Neural crest cell (in vitro differentiated cells): ENCODE results near the gene CDKAL1. TPM values are rescaled to one million over a fixed set of nuclear protein-coding genes. Genes with fewer than 3 reads are reported as not detected.

ENCODE experiments used
- DNase-seq: peaks from one replicate; pipeline ENCODE4 v3.0.0; 2021; ENCODE audit warnings: low read depth, mixed read lengths, low spot score
- H3K27ac Mint-ChIP-seq: one replicate; pipeline ENCODE4 v1.8.0; 2021; ENCODE audit warnings: mild to moderate bottlenecking, mixed read lengths; ENCODE audit not compliant: unreplicated experiment
- H3K27me3 Mint-ChIP-seq: 2 replicates; pipeline ENCODE4 v1.8.0; 2021; ENCODE audit warnings: low read depth, mild to moderate bottlenecking, mixed read lengths
- H3K36me3 Mint-ChIP-seq: 2 replicates; pipeline ENCODE4 v1.8.0; 2021; ENCODE audit warnings: low read depth, mild to moderate bottlenecking, mixed read lengths
- H3K4me1 Mint-ChIP-seq: 2 replicates; pipeline ENCODE4 v1.8.0; 2021; ENCODE audit warnings: mixed read lengths
- H3K4me3 Mint-ChIP-seq: one replicate; pipeline ENCODE4 v1.8.0; 2021; ENCODE audit warnings: mild to moderate bottlenecking, mixed read lengths
- H3K9me3 Mint-ChIP-seq: 2 replicates; pipeline ENCODE4 v1.8.0; 2021; ENCODE audit warnings: mixed read lengths
- CTCF ChIP-seq: fragments of 200-600 bp; sonication (generic); conservative IDR thresholded peaks from 2 replicates; pipeline ENCODE4 v1.5.0; 2021; ENCODE audit warnings: antibody characterized with exemption, mild to moderate bottlenecking
- total RNA-seq: library from RNA; stranded (reverse); gene quantifications from 2 replicates; pipeline ENCODE4 v1.2.1, GENCODE V29; 2021

CDKAL1 gene
- total RNA-seq, 1 donor from 2014 or later: 25.4 TPM

DNA sequence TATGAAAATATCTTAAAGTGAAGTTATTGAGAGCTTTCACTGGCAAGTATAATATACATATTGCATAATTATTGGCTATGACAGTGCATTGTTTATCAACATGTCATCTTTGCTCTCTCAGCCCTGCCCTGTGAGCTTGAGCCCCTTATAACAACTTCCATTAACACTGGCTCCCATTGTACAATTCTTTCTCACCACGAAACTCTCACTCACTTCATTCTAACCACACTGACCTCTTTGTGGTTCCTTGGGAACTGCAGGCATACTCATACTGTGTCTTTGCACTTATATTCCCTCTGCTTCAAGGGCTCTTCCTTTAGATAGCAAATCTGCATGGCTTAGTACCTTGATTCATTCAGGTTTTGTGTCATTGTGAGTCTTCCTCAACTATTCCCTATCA is 411.8 kb downstream of the CDKAL1 start:
- Mint-ChIP-seq H3K27ac (no peak overlapping the region), H3K4me1 (peaks cover 13% of the 10 kb centered on the region), H3K27me3 (no peaks in the 10 kb centered on the region), H3K4me3 (no peak overlapping the region), H3K36me3 (peaks cover 22% of the 10 kb centered on the region), H3K9me3 (peaks cover 18% of the 10 kb centered on the region)
- TF ChIP-seq CTCF: no peak
- no peak for DNase-seq

GRCh38 chr6:20946890-20947289 is 412.6 kb downstream of the CDKAL1 start:
- Mint-ChIP-seq H3K27me3 (no peaks in the 10 kb centered on the region), H3K9me3 (peaks cover 16% of the 10 kb centered on the region), H3K36me3 (peaks cover 16% of the 10 kb centered on the region), H3K4me3 (no peak overlapping the region), H3K4me1 (peaks cover 13% of the 10 kb centered on the region), H3K27ac (no peak overlapping the region)
- no peak for TF ChIP-seq CTCF
- no peak for DNase-seq

DNA sequence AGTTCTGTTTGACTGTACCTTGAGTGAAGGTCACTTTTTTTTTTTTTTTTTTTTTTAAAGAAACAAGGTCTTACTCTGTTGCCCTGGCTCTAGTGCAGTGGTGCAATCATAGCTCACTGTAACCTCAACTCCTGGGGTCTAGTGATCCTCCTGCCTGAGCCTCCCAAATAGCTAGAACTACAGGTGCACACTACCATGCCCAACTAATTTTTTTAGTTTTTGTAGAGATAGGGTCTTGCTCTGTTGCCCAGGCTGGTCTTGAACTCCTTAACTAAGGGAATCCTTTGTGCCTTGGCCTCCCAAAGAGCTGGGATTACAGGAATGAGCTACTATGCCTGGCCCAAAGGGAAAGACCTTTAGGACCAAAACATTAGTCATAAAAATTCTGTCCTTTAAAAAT is 413.7 kb downstream of the CDKAL1 start:
- H3K27ac Mint-ChIP-seq: no peak overlapping the region
- peaks cover 18% of the 10 kb centered on the region for H3K4me1 Mint-ChIP-seq
- peaks cover 14% of the 10 kb centered on the region for H3K9me3 Mint-ChIP-seq
- no peaks in the 10 kb centered on the region for H3K27me3 Mint-ChIP-seq
- peaks cover 14% of the 10 kb centered on the region for H3K36me3 Mint-ChIP-seq
- TF ChIP-seq CTCF: no peak
- DNase-seq: no peak
- H3K4me3 Mint-ChIP-seq: no peak overlapping the region

DNA sequence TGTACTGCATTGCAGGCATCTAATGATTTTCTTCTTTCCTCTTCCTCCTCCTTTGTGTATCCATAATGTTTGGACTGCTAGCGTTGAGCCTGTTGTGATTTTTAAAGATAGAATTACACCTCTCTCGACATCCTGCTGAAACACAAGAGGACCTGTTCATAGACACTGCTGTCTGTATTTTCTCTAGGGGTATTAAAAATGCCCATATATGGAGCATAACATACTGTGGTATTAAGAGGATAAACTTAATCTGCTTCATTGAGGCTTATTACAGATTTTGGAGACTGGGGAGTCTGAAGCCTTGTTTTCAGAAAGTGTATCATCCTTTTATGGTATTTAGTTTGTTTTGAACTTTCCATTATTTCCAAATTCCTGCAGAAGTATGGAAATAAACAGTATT is 414.3 kb downstream of the CDKAL1 start:
- Mint-ChIP-seq H3K4me1 (peaks cover 22% of the 10 kb centered on the region), H3K9me3 (peaks cover 10% of the 10 kb centered on the region), H3K27me3 (no peaks in the 10 kb centered on the region), H3K27ac (no peak overlapping the region), H3K36me3 (peaks cover 10% of the 10 kb centered on the region), H3K4me3 (no peak overlapping the region)
- DNase-seq: no peak
- no peak for TF ChIP-seq CTCF

DNA sequence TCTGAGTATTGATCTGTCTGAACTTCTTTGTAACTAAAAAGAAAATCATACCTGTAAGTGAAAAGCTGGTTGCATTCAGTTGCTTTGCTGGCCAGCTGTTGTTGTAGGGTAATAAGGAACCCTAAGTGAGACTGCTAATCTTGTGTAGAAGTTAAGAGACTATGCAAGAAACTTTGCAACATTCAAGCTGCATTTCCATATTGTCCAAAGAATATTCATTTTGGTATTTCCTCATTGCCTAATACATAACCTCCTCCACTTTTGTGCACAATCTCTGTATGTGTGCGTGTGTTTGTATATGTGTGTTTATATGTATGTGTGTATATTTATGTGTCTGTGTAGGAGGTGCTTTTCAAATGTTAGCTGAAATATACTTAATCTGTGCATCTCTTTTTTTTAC is 414.9 kb downstream of the CDKAL1 start:
- peaks cover 5% of the 10 kb centered on the region for H3K9me3 Mint-ChIP-seq
- DNase-seq: no peak
- H3K27ac Mint-ChIP-seq: no peak overlapping the region
- H3K27me3 Mint-ChIP-seq: no peaks in the 10 kb centered on the region
- H3K4me1 Mint-ChIP-seq: peaks cover 28% of the 10 kb centered on the region
- no peak overlapping the region for H3K4me3 Mint-ChIP-seq
- peaks cover 4% of the 10 kb centered on the region for H3K36me3 Mint-ChIP-seq
- TF ChIP-seq CTCF: no peak
